K562 (cell line): ENCODE results near the gene PES1. TPM values are rescaled to one million over a fixed set of nuclear protein-coding genes. Genes with fewer than 3 reads are reported as not detected.

Experiments
- E4F1 ChIP-seq: fragments of 250-450 bp; sonication (Bioruptor Pico); IDR thresholded peaks from 2 replicates; pipeline ENCODE4 v1.5.0; 2021; ENCODE audit warnings: mild to moderate bottlenecking, borderline replicate concordance
- ELF4 ChIP-seq: fragments of 450-650 bp; formaldehyde crosslinking; IDR thresholded peaks from 2 replicates; pipeline ENCODE4 v1.4.0; 2022; ENCODE audit warnings: missing genetic modification characterization
- FOS ChIP-seq: IDR thresholded peaks from 3 replicates; pipeline ENCODE4 v1.6.1; 2011; ENCODE audit not compliant: insufficient read length; ENCODE audit errors: extremely low read depth
- GTF2F1 ChIP-seq: IDR thresholded peaks from 2 replicates; pipeline ENCODE4 v1.6.1; 2011; ENCODE audit warnings: low read depth, low read length, improper control_type of control experiment
- NR1H2 ChIP-seq: sonication (generic); formaldehyde crosslinking; IDR thresholded peaks from 2 replicates; pipeline ENCODE4 v1.4.0; 2020; ENCODE audit warnings: mild to moderate bottlenecking, missing genetic modification reagents
- NR4A1 ChIP-seq, 2 experiments: fragments of 250-450 bp in 1 of 2; fragments of 450-650 bp in 1 of 2; sonication (Bioruptor Pico) in 1 of 2; IDR thresholded peaks; 2 replicates each; pipeline versions ENCODE4 v1.4.0 to v1.6.1; 2016 to 2020; ENCODE audit warnings: mild to moderate bottlenecking in 2 of 2, missing compliant biosample characterization in 1 of 2, missing genetic modification characterization in 1 of 2, moderate library complexity in 1 of 2
- POLR2H ChIP-seq: IDR thresholded peaks from 2 replicates; pipeline ENCODE4 v1.6.1; 2016; ENCODE audit warnings: missing genetic modification characterization, low read depth, mild to moderate bottlenecking, control low read depth, missing compliant biosample characterization, moderate library complexity
- RNF2 ChIP-seq: sonication (generic); IDR thresholded peaks from 2 replicates; pipeline ENCODE4 v1.6.1; 2016
- SRF ChIP-seq, 2 experiments: fragments of 250-450, 450-650 bp in 1 of 2; sonication (Bioruptor Pico) in 1 of 2; sonication (generic) in 1 of 2; formaldehyde crosslinking; IDR thresholded peaks; 2 replicates each; pipeline versions ENCODE4 v1.5.0 to v1.5.1; 2020 to 2022; ENCODE audit warnings: mild to moderate bottlenecking in 1 of 2, missing genetic modification reagents in 1 of 2
- SRSF1 ChIP-seq: fragments of 200-400 bp; formaldehyde crosslinking; IDR thresholded peaks from 2 replicates; pipeline ENCODE4 v1.6.1; 2017; ENCODE audit warnings: mild to moderate bottlenecking, low read depth, low read length, moderate library complexity
- STAG1 ChIP-seq: sonication (generic); formaldehyde crosslinking; IDR thresholded peaks from 2 replicates; pipeline ENCODE4 v1.5.0; 2020; ENCODE audit warnings: missing genetic modification reagents, borderline replicate concordance
- WHSC1 ChIP-seq: IDR thresholded peaks from one replicate; pipeline ENCODE4 v1.6.1; 2012; ENCODE audit warnings: low read length, control low read depth, inconsistent platforms
- XRCC4 ChIP-seq: IDR thresholded peaks from one replicate; pipeline ENCODE4 v1.6.1; 2011; ENCODE audit not compliant: insufficient read depth, insufficient read length; ENCODE audit errors: extremely low read depth
- ZFP30 ChIP-seq: fragments of 250-450 bp; sonication (Bioruptor Pico); IDR thresholded peaks from 2 replicates; pipeline ENCODE4 v1.8.0; 2022; ENCODE audit warnings: moderate library complexity, mild to moderate bottlenecking, inconsistent platforms, borderline replicate concordance
- ZNF175 ChIP-seq: fragments of 200-800 bp; sonication (Bioruptor generic); IDR thresholded peaks from 2 replicates; pipeline ENCODE4 v1.6.1; 2016; ENCODE audit warnings: low read depth, mild to moderate bottlenecking, missing genetic modification characterization, missing compliant biosample characterization
- ZNF395 ChIP-seq: fragments of 200-800 bp; sonication (Bioruptor generic); IDR thresholded peaks from 2 replicates; pipeline ENCODE4 v1.6.1; 2017; ENCODE audit warnings: missing genetic modification characterization, missing compliant biosample characterization
- ZNF449 ChIP-seq: fragments of 250-450 bp; sonication (Bioruptor Pico); IDR thresholded peaks from 2 replicates; pipeline ENCODE4 v1.8.0; 2022; ENCODE audit warnings: moderate library complexity, mild to moderate bottlenecking, inconsistent platforms
- polyA plus RNA-seq, 8 experiments: library from polyadenylated mRNA; depleted of rRNA in 4 of 8; stranded (reverse) in 5 of 8; unstranded in 3 of 8; fragments of >200 nt; fragmentation: Nextera tagmentation in 2 of 8; fragmentation: Illumina TruSeq in 1 of 8; extraction: Ambion mirVana in 2 of 8; extraction: Trizol in 1 of 8; gene quantifications; 2 replicates each; pipeline versions ENCODE4 v1.2.1 to v1.2.3, GENCODE V29; 2011 to 2014; ENCODE audit warnings: inconsistent platforms in 1 of 8, missing spikeins in 1 of 8
- total RNA-seq, 7 experiments: library from RNA; depleted of rRNA in 6 of 7; stranded (reverse); fragments of >200 nt in 6 of 7; fragmentation: Illumina TruSeq in 2 of 7; extraction: Trizol in 2 of 7; gene quantifications; 2 replicates each; pipeline versions ENCODE4 v1.2.1 to v1.2.3, GENCODE V29; 2011 to 2021; ENCODE audit warnings: low replicate concordance in 1 of 7
- TF ChIP-seq, protein P1 (sequence below): fragments of 450-650 bp; formaldehyde crosslinking; IDR thresholded peaks from 2 replicates; pipeline ENCODE4 v1.4.0; 2020; ENCODE audit warnings: mild to moderate bottlenecking, moderate library complexity
- TF ChIP-seq, protein P2 (sequence below): IDR thresholded peaks from 3 replicates; pipeline ENCODE4 v1.6.1; 2011; ENCODE audit warnings: borderline replicate concordance, mild to moderate bottlenecking; ENCODE audit not compliant: insufficient read length, insufficient read depth

The PES1 gene
- total and polyA plus RNA-seq, 9 of the 15 experiments (the other 6 are each of a cell fraction or from before 2014, with no cell fraction given), result 6.5 to 158 (median 94.3) TPM

DNA sequence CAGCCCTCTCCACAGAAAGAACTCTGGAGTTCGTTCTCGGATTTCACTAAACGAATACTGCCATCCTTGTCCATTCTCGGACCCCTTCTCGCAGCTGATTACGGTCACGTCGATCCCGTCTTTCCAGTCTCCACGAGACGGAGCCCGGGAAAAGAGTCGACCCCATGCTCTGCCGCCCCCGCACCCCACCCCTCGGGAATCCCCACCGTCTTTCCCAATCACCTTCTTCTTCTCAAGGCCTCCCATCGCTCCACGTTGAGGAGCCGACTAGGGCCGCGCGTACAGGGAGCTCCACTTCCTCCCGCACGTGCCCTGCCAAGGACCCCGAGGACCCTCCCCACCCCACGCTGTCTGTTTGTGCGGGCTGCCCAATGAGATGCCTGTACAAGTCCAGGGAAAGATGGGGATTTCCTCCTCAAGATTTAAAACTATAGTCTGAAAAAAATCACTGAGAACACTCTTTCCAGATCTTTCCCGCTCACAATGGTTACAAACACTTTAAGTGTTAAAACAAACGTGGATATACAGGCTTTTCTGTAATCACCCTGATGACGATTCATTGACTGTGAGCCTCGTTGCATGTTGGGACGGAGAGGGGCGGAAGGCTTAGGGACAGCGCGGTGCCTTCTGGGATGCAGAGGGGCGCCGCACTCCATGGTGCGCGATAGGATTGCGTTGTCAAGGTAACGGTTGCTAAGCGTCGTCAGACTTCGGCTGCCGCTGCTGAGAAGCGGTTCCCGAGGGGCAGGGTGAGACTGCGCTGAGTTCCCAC lies at the start of gene PES1 (continued):
- TF ChIP-seq SRF (CRISPR knock-in tag; IDR thresholded peaks at IDR 0.05) (no peak), GTF2F1 (no peak), SRSF1 (no peak), ZNF395 (CRISPR knock-in tag) (peak; percentile 56; the same call in 1 of the 2 replicates), ZNF449 (CRISPR knock-in tag) (no peak), XRCC4 (no peak), RNF2 (no peak), ELF4 (CRISPR knock-in tag) (no peak), NR1H2 (CRISPR knock-in tag) (no peak), ZFP30 (no peak), STAG1 (no peak), E4F1 (CRISPR knock-in tag) (no peak), POLR2H (tag) (no peak), ZNF175 (CRISPR knock-in tag) (no peak), WHSC1 (no peak), FOS (no peak), NR4A1 (CRISPR knock-in tag; IDR thresholded peaks at IDR 0.05) (no peak), NR4A1 (tag; IDR thresholded peaks at IDR 0.05) (no peak)
- TF ChIP-seq, protein P1, sequence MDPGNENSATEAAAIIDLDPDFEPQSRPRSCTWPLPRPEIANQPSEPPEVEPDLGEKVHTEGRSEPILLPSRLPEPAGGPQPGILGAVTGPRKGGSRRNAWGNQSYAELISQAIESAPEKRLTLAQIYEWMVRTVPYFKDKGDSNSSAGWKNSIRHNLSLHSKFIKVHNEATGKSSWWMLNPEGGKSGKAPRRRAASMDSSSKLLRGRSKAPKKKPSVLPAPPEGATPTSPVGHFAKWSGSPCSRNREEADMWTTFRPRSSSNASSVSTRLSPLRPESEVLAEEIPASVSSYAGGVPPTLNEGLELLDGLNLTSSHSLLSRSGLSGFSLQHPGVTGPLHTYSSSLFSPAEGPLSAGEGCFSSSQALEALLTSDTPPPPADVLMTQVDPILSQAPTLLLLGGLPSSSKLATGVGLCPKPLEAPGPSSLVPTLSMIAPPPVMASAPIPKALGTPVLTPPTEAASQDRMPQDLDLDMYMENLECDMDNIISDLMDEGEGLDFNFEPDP, result no peak
- TF ChIP-seq, protein P2, sequence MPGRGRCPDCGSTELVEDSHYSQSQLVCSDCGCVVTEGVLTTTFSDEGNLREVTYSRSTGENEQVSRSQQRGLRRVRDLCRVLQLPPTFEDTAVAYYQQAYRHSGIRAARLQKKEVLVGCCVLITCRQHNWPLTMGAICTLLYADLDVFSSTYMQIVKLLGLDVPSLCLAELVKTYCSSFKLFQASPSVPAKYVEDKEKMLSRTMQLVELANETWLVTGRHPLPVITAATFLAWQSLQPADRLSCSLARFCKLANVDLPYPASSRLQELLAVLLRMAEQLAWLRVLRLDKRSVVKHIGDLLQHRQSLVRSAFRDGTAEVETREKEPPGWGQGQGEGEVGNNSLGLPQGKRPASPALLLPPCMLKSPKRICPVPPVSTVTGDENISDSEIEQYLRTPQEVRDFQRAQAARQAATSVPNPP, result no peak
